Measurements from ENCODE around the gene NPB. TPM values are rescaled to one million over a fixed set of nuclear protein-coding genes. Genes with fewer than 3 reads are reported as not detected.

NPB gene
- total RNA-seq, 1 donor from 2014 or later = 1.3 TPM

- H3K9me3 Mint-ChIP-seq (ENCODE audit: low read depth) = no peaks in the 10 kb centered on the region
- H3K27ac Mint-ChIP-seq (ENCODE audit: unreplicated experiment) = no peak overlapping the region
- no peak overlapping the region for H3K4me3 Mint-ChIP-seq (ENCODE audit: unreplicated experiment)
- DNase-seq (ENCODE audit: low spot score) = no peak
- peak; percentile 20 for TF ChIP-seq CTCF (IDR thresholded peaks at IDR 0.05)
- H3K27me3 Mint-ChIP-seq (ENCODE audit: low read depth) = no peaks in the 10 kb centered on the region
- H3K4me1 Mint-ChIP-seq (ENCODE audit: low read depth) = peaks cover 10% of the 10 kb centered on the region
- peaks cover 4% of the 10 kb centered on the region for H3K36me3 Mint-ChIP-seq (ENCODE audit: low read depth)
Observed at GRCh38 chr17:81907219-81908145, 5.4 kb downstream of the NPB start.

- Mint-ChIP-seq H3K27me3 (ENCODE audit: low read depth) (no peaks in the 10 kb centered on the region), H3K4me3 (ENCODE audit: unreplicated experiment) (no peak overlapping the region), H3K4me1 (ENCODE audit: low read depth) (peaks cover 10% of the 10 kb centered on the region), H3K36me3 (ENCODE audit: low read depth) (peaks cover 9% of the 10 kb centered on the region), H3K9me3 (ENCODE audit: low read depth) (no peaks in the 10 kb centered on the region), H3K27ac (ENCODE audit: unreplicated experiment) (no peak overlapping the region)
- TF ChIP-seq CTCF (IDR thresholded peaks at IDR 0.05) = no peak
- DNase-seq (ENCODE audit: low spot score) = no peak
Observed at GRCh38 chr17:81908793-81909192, 6.8 kb downstream of the NPB start.

GRCh38 chr17:81909231-81909630 lies 7.2 kb downstream of the NPB start:
- Mint-ChIP-seq H3K36me3 (ENCODE audit: low read depth) (peaks cover 9% of the 10 kb centered on the region), H3K27ac (ENCODE audit: unreplicated experiment) (no peak overlapping the region), H3K4me3 (ENCODE audit: unreplicated experiment) (no peak overlapping the region), H3K9me3 (ENCODE audit: low read depth) (no peaks in the 10 kb centered on the region), H3K4me1 (ENCODE audit: low read depth) (peaks cover 10% of the 10 kb centered on the region), H3K27me3 (ENCODE audit: low read depth) (no peaks in the 10 kb centered on the region)
- TF ChIP-seq CTCF (IDR thresholded peaks at IDR 0.05) = no peak
- no peak for DNase-seq (ENCODE audit: low spot score)

- peaks cover 10% of the 10 kb centered on the region for H3K4me1 Mint-ChIP-seq (ENCODE audit: low read depth)
- peak overlapping the region; percentile 54 for H3K27ac Mint-ChIP-seq (ENCODE audit: unreplicated experiment)
- peaks cover 11% of the 10 kb centered on the region for H3K36me3 Mint-ChIP-seq (ENCODE audit: low read depth)
- no peaks in the 10 kb centered on the region for H3K9me3 Mint-ChIP-seq (ENCODE audit: low read depth)
- H3K4me3 Mint-ChIP-seq (ENCODE audit: unreplicated experiment) = peak overlapping the region; percentile 77
- no peaks in the 10 kb centered on the region for H3K27me3 Mint-ChIP-seq (ENCODE audit: low read depth)
- TF ChIP-seq CTCF (IDR thresholded peaks at IDR 0.05) = no peak
- no peak for DNase-seq (ENCODE audit: low spot score)
Observed at GRCh38 chr17:81909966-81910839, 8.2 kb downstream of the NPB start.

GRCh38 chr17:81910840-81911276 lies 8.8 kb downstream of the NPB start:
- H3K27me3 Mint-ChIP-seq (ENCODE audit: low read depth) = no peaks in the 10 kb centered on the region
- DNase-seq (ENCODE audit: low spot score) = no peak
- H3K4me1 Mint-ChIP-seq (ENCODE audit: low read depth) = peaks cover 11% of the 10 kb centered on the region
- no peaks in the 10 kb centered on the region for H3K9me3 Mint-ChIP-seq (ENCODE audit: low read depth)
- H3K4me3 Mint-ChIP-seq (ENCODE audit: unreplicated experiment) = peak overlapping the region; percentile 77
- no peak for TF ChIP-seq CTCF (IDR thresholded peaks at IDR 0.05)
- H3K36me3 Mint-ChIP-seq (ENCODE audit: low read depth) = peaks cover 13% of the 10 kb centered on the region
- peak overlapping the region; percentile 54 for H3K27ac Mint-ChIP-seq (ENCODE audit: unreplicated experiment)
